Liver (tissue), 9 donors: ENCODE measurements around the gene GBA2. TPM values are rescaled to one million over a fixed set of nuclear protein-coding genes. Genes with fewer than 3 reads are reported as not detected.

Experiments
- DNase-seq: peaks from one replicate; pipeline ENCODE4 v3.0.0-alpha.2; 2017; ENCODE audit warnings: low spot score
- H3K27ac ChIP-seq, 2 donors: one replicate each; pipeline ENCODE4 v1.7.0; 2013; ENCODE audit warnings: inconsistent platforms in 2 of 2, low read length in 2 of 2, control low read depth in 1 of 2, low read depth in 1 of 2, mild to moderate bottlenecking in 1 of 2
- H3K27me3 ChIP-seq, 4 donors: one replicate each; pipeline versions ENCODE4 v1.6.1 to v1.7.0; 2013; ENCODE audit warnings: low read length in 3 of 4, inconsistent platforms in 1 of 4, mild to moderate bottlenecking in 1 of 4, moderate library complexity in 1 of 4; ENCODE audit not compliant: control insufficient read depth in 4 of 4, insufficient read depth in 4 of 4
- H3K36me3 ChIP-seq, 4 donors: one replicate each; pipeline versions ENCODE4 v1.6.1 to v1.7.0; 2013; ENCODE audit warnings: low read length in 3 of 4, mild to moderate bottlenecking in 3 of 4, low read depth in 1 of 4, moderate library complexity in 1 of 4; ENCODE audit not compliant: control insufficient read depth in 4 of 4, insufficient read depth in 3 of 4
- H3K4me1 ChIP-seq, 4 donors: one replicate each; pipeline versions ENCODE4 v1.6.1 to v1.7.0; 2013; ENCODE audit warnings: low read length in 3 of 4, mild to moderate bottlenecking in 3 of 4, moderate library complexity in 1 of 4; ENCODE audit not compliant: control insufficient read depth in 4 of 4, insufficient read depth in 4 of 4
- H3K4me3 ChIP-seq, 3 donors: one replicate each; pipeline versions ENCODE4 v1.6.1 to v1.7.0; 2013; ENCODE audit warnings: low read length in 3 of 3, control low read depth in 1 of 3, low read depth in 1 of 3, mild to moderate bottlenecking in 1 of 3
- H3K9ac ChIP-seq, 2 donors: one replicate each; pipeline ENCODE4 v1.7.0; 2013; ENCODE audit warnings: low read length in 2 of 2, mild to moderate bottlenecking in 2 of 2, moderate library complexity in 2 of 2, control low read depth in 1 of 2, low read depth in 1 of 2
- H3K9me3 ChIP-seq, 4 donors: one replicate each; pipeline versions ENCODE4 v1.6.1 to v1.7.0; 2013; ENCODE audit warnings: low read length in 3 of 4; ENCODE audit not compliant: control insufficient read depth in 4 of 4
- ATF3 ChIP-seq: IDR thresholded peaks from 2 replicates; pipeline ENCODE4 v1.6.1; 2016; ENCODE audit warnings: antibody characterized with exemption
- EGR1 ChIP-seq, 2 donors: IDR thresholded peaks; 2 replicates each; pipeline ENCODE4 v1.6.1; 2016 to 2018; ENCODE audit warnings: antibody characterized with exemption in 2 of 2, low read depth in 2 of 2
- FOXA1 ChIP-seq: IDR thresholded peaks from 2 replicates; pipeline ENCODE4 v1.6.1; 2016; ENCODE audit warnings: antibody characterized with exemption
- GABPA ChIP-seq, 2 donors: IDR thresholded peaks in 1 of 2; conservative IDR thresholded peaks in 1 of 2; 2 replicates each; pipeline ENCODE4 v1.6.1; 2016; ENCODE audit warnings: antibody characterized with exemption in 2 of 2, mild to moderate bottlenecking in 1 of 2, moderate library complexity in 1 of 2
- HNF4A ChIP-seq, 2 donors: conservative IDR thresholded peaks; 2 replicates each; pipeline ENCODE4 v1.6.1; 2016; ENCODE audit warnings: antibody characterized with exemption in 2 of 2, mild to moderate bottlenecking in 2 of 2
- HNF4G ChIP-seq: IDR thresholded peaks from 2 replicates; pipeline ENCODE4 v1.6.1; 2016; ENCODE audit warnings: antibody characterized with exemption
- JUND ChIP-seq, 2 donors: IDR thresholded peaks; 2 replicates each; pipeline ENCODE4 v1.6.1; 2016; ENCODE audit warnings: antibody characterized with exemption in 2 of 2
- NR2F2 ChIP-seq: IDR thresholded peaks from 2 replicates; pipeline ENCODE4 v1.6.1; 2016; ENCODE audit warnings: antibody characterized with exemption
- RAD21 ChIP-seq, 2 donors: IDR thresholded peaks; 2 replicates each; pipeline ENCODE4 v1.6.1; 2016; ENCODE audit warnings: antibody characterized with exemption in 2 of 2, mild to moderate bottlenecking in 2 of 2
- REST ChIP-seq: IDR thresholded peaks from 2 replicates; pipeline ENCODE4 v1.6.1; 2016; ENCODE audit warnings: antibody characterized with exemption, mild to moderate bottlenecking
- RXRA ChIP-seq, 2 donors: IDR thresholded peaks; 2 replicates each; pipeline ENCODE4 v1.6.1; 2017 to 2018; ENCODE audit warnings: antibody characterized with exemption in 2 of 2, mild to moderate bottlenecking in 1 of 2
- SP1 ChIP-seq: IDR thresholded peaks from 2 replicates; pipeline ENCODE4 v1.6.1; 2018; ENCODE audit warnings: antibody characterized with exemption, mild to moderate bottlenecking
- TAF1 ChIP-seq: conservative IDR thresholded peaks from 2 replicates; pipeline ENCODE4 v1.6.1; 2016; ENCODE audit warnings: antibody characterized with exemption, mild to moderate bottlenecking
- YY1 ChIP-seq: IDR thresholded peaks from 2 replicates; pipeline ENCODE4 v1.6.1; 2016; ENCODE audit warnings: antibody characterized with exemption, mild to moderate bottlenecking
- ZBTB33 ChIP-seq: IDR thresholded peaks from 2 replicates; pipeline ENCODE4 v1.6.1; 2016; ENCODE audit warnings: antibody characterized with exemption
- WGBS: extraction: QIAGEN DNeasy Blood & Tissue Kit; methylation state at CpG from one replicate; pipeline ENCODE4 v1.1.7; 2013; 5-methylcytosine and 5-hydroxymethylcytosine counted together
- polyA plus RNA-seq, 2 donors: library from polyadenylated mRNA; stranded (reverse) in 1 of 2; unstranded in 1 of 2; fragments of 200-250 nt in 1 of 2; fragments of >200 nt in 1 of 2; fragmentation: Nextera tagmentation in 1 of 2; extraction: Ambion mirVana in 1 of 2; gene quantifications; one replicate each; pipeline versions ENCODE4 v1.2.1 to v1.2.3, GENCODE V29; 2013 to 2015
- total RNA-seq, 2 donors: library from RNA; depleted of rRNA; stranded (reverse); fragments of >200 nt; gene quantifications; one replicate each; pipeline ENCODE4 v1.2.3, GENCODE V29; 2014
- donor health status: healthy.
- donor health status: healthy.
- donor health status: healthy.
- donor health status: healthy.
- donor health status: healthy.

Gene GBA2
- total and polyA plus RNA-seq, 4 donors, result 24.1 to 65.3 (median 25.8) TPM

DNA sequence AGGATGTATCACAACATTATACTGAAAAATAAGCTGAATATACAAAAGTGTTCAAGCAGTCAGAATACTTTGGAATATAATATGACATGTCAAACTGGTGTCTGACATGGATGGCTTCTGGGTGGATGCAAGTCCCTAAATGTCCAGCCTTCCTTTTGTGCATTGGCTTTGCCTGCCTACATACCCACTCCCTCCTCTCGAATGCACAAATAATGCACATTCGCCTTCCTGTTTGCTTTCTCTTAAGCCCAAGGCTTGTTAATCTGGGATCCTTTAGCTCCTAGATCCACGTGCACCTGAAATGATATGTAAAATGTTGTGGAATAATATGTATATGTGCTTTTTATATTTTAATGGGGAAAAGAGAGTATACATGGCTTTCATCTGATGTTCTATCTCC lies 29.5 kb upstream of the GBA2 start:
- H3K27ac ChIP-seq, result no peak overlapping the region
- no peak for TF ChIP-seq FOXA1
- TF ChIP-seq SP1, result no peak
- TF ChIP-seq ZBTB33, result no peak
- no peak for TF ChIP-seq GABPA (IDR thresholded peaks at IDR 0.05 in 1 of 2, conservative IDR thresholded peaks at IDR 0.05 in 1 of 2)
- no peak for TF ChIP-seq RXRA (IDR thresholded peaks at IDR 0.05)
- no peak for TF ChIP-seq RAD21 (IDR thresholded peaks at IDR 0.05)
- H3K4me3 ChIP-seq, result no peak overlapping the region
- DNase-seq, result no peak
- peaks cover 0 to 10% (median 6%) of the 10 kb centered on the region in 4 donors for H3K4me1 ChIP-seq
- no peak overlapping the region for H3K9ac ChIP-seq
- H3K9me3 ChIP-seq, result no peaks in the 10 kb centered on the region
- peaks cover 0 to 1% (median 0%) of the 10 kb centered on the region in 4 donors for H3K36me3 ChIP-seq
- H3K27me3 ChIP-seq, result no peaks in the 10 kb centered on the region
- WGBS, result 97% methylated on average over 3 of the region's 3 CpGs

GRCh38 chr9:35776018-35776417 lies 27.0 kb upstream of the GBA2 start:
- 80% methylated on average over 4 of the region's 4 CpGs for WGBS
- no peaks in the 10 kb centered on the region for H3K36me3 ChIP-seq
- no peak overlapping the region for H3K27ac ChIP-seq

GRCh38 chr9:35774907-35775635 lies 26.0 kb upstream of the GBA2 start:
- Histone ChIP-seq H3K36me3 (no peaks in the 10 kb centered on the region), H3K9ac (no peak overlapping the region), H3K9me3 (no peaks in the 10 kb centered on the region), H3K4me3 (no peak overlapping the region), H3K27ac (no peak overlapping the region), H3K4me1 (peaks cover 2 to 31% (median 23%) of the 10 kb centered on the region in 4 donors), H3K27me3 (no peaks in the 10 kb centered on the region)
- TF ChIP-seq TAF1 (no peak), YY1 (peak; percentile 24), EGR1 (IDR thresholded peaks at IDR 0.05; ENCODE audit: low read depth in 2 of 2) (no peak), ATF3 (no peak), HNF4G (peak; percentile 22), REST (no peak), NR2F2 (peak; percentile 35), HNF4A (conservative IDR thresholded peaks at IDR 0.05) (peak; percentile 41 to 83), RXRA (IDR thresholded peaks at IDR 0.05) (peak; percentile 14 to 56)
- 74% methylated on average over 7 of the region's 7 CpGs for WGBS
- DNase-seq, result no peak

More at GRCh38 chr9:35776018-35776417, 27.0 kb upstream of the GBA2 start:
- Histone ChIP-seq H3K27me3 (no peaks in the 10 kb centered on the region), H3K9ac (no peak overlapping the region), H3K4me1 (peaks cover 2 to 22% (median 16%) of the 10 kb centered on the region in 4 donors), H3K9me3 (no peaks in the 10 kb centered on the region), H3K4me3 (no peak overlapping the region)
- no peak for DNase-seq
- TF ChIP-seq SP1 (no peak), TAF1 (no peak), JUND (IDR thresholded peaks at IDR 0.05) (no peak), GABPA (IDR thresholded peaks at IDR 0.05 in 1 of 2, conservative IDR thresholded peaks at IDR 0.05 in 1 of 2) (no peak), FOXA1 (no peak), RAD21 (IDR thresholded peaks at IDR 0.05) (no peak), EGR1 (IDR thresholded peaks at IDR 0.05; ENCODE audit: low read depth in 2 of 2) (no peak)
